GM21825 (cell line): ENCODE data around the gene HSPA1B.
"Not testable (repeated sequence)": the region's sequence is repeated elsewhere in the genome, so short reads cannot be mapped to it uniquely, and the experiment has no call there.

Source experiments
- ATAC-seq: cut with Tn5 transposase; IDR thresholded peaks from one replicate; pipeline ENCODE4 v1.9.1; 2021; ENCODE audit warnings: mild to moderate bottlenecking, moderate library complexity; ENCODE audit not compliant: unreplicated experiment

HSPA1B gene

DNA sequence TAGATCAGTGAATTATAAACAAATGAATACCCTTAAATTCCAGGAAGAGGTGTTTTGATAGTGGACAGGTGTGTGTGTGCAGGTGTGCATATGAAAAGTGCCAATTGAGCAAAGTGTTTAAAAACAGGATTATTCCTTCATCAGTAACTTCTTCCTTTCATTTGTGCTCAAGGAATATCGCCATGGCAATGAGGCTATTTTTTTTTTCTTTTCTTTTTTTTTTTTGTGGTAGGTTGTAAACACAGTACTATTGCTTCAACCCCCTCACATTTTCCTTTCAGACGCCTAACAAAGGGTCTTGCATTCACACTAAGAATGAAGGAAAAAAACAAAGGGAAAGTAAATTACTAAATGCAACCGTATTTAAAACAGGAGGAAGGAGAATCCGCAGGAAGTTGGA, 2.0 kb upstream of the HSPA1B start:
- no peak for ATAC-seq

GRCh38 chr6:31826793-31827285, 699 bp upstream of the HSPA1B start:
- ATAC-seq = no peak

DNA sequence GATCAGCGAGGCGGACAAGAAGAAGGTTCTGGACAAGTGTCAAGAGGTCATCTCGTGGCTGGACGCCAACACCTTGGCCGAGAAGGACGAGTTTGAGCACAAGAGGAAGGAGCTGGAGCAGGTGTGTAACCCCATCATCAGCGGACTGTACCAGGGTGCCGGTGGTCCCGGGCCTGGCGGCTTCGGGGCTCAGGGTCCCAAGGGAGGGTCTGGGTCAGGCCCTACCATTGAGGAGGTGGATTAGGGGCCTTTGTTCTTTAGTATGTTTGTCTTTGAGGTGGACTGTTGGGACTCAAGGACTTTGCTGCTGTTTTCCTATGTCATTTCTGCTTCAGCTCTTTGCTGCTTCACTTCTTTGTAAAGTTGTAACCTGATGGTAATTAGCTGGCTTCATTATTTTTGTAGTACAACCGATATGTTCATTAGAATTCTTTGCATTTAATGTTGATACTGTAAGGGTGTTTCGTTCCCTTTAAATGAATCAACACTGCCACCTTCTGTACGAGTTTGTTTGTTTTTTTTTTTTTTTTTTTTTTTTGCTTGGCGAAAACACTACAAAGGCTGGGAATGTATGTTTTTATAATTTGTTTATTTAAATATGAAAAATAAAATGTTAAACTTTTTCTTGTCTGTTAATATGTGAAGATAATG, 2.2 kb downstream of the HSPA1B start:
- no peak for ATAC-seq

- ATAC-seq = no peak
These were observed 3.4 kb downstream of the HSPA1B start for GRCh38 chr6:31830886-31831335.

DNA sequence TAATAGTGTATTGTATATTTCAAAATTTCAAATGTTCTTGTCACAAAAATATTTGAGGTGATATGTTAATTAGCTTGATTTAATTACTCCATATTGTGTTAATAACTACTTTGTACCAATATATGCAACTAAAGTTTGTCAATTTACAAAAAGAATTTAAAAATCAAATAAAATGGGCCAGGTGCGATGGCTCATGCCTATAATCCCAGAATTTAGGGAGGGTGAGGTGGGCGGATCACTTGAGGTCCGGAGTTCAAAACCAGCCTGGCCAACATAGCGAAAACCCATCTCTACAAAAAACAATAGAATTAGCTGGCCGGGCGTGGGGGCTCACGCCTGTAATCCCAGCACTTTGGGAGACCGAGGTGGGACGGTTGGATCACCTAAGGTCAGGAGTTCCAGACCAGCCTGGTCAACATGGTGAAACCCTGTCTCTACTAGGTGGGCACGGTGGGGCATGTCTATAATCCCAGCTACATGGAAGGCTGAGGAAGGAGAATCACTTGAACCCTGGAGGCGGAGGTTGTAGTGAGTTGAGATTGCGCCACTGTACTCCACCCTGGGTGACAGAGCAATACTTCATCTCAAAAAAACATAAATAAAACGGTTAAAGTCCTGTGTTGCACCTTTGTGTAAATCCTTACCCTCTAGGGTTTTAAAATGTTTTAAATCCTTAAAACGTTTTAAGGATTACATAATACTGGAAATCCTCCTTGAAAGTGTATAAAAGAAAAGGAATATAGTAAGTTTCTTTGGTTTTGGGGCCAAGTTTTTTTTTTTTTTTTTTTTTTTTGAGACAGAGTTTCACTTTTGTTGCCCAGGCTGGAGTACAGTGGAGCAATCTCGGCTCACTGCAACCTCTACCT, 4.0 kb downstream of the HSPA1B start:
- ATAC-seq = no peak

DNA sequence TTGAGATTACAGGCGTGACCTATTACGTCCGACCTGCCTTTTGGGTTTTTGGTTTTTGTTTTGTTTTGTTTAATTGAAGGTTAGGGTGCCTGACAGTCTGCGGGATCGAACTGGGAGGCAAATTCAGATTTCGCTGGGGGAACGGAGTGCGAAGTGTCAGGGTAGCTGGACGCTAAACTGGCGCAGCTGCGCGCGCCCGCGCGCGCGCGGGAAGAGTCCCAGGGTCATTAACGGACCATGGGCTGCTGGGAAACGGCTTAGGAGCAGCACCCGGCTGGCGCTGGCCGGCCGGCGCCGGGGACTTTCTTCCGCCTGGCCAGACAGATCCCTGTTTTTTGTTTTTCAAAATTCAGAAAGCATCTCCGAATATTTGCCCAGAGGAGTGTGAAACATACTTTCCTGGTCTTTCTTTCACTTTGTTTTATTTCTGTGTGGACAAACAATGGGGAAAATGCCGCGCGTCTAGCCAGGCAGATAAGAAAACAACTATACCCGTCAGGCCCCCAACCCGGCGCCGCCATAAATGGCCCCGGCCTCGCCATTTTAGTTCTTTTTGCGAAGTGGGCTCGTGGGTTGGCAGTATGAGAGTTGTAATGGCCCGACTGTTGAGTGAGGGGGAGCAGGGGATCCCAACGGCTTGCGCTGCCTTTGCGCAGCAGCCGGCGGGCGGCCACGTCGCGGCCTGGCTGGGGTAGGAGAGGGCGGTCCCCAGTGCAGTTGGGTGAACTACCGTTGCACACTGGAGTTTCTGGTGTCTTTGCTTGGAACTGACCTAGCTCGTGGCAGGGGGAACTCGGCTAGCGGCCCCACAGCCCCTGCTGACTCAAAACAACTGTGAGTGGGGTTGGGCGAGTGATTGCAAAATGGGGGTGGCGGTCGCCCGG, 7.1 kb downstream of the HSPA1B start:
- peak; percentile 40 for ATAC-seq

- no peak for ATAC-seq
These were observed 8.5 kb downstream of the HSPA1B start for GRCh38 chr6:31836047-31836473.

GRCh38 chr6:31836474-31837368, 9.2 kb downstream of the HSPA1B start:
- ATAC-seq = no peak

DNA sequence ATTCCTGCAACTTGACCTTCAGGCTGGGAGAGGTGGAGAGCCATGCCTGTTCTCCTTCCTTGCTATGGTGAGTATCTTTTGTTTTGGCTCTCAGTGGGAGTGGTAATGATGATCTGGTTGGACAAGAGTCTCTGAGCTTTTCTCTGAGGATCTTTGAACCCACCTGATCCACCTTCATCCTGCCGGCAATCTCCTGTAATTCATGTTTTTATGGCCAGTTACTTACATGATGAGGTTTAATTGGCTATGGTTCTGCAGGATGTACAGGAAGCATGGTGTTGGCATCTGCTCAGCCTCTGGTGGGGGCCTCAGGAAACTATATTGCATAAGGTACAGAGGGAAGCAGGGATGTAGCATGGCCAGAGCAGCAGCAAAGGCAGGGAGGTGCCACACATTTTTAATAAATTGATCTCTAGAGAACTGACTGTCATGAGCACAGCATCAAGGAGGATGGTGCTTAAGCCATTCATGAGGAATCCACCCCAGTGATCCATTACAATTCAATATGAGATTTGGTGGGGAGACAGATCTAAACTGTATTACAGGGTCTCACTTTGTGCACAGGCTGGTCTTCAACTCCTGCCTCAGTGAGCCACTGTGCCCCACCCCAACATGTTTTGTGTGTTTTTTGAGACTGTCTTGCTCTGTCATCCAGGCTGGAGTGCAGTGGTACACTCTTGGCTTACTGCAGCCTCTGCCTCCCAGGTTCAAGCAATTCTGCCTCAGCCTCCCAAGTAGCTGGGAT, 10.0 kb downstream of the HSPA1B start:
- ATAC-seq = no peak

DNA sequence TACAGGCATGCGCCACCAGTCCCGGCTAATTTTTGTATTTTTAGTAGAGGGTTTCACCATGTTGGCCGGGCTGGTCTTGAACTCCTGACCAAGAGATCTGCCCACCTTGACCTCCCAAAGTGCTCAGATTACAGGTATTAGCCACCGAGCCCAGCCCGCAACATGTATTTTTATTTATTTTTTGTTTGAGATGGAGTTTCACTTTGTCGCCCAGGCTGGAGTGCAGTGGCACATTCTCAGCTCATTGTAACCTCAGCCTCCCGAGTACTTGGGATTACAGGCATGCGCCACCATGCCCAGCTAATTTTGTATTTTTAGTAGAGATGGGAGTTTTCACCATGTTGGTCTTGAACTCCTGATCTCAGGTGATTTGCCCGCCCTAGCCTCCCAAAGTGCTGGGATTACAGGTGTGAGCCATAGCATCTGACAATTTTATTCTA, 10.6 kb downstream of the HSPA1B start:
- ATAC-seq = not testable (repeated sequence)

- ATAC-seq = no peak
These were observed 11.4 kb downstream of the HSPA1B start for GRCh38 chr6:31838968-31839367.

DNA sequence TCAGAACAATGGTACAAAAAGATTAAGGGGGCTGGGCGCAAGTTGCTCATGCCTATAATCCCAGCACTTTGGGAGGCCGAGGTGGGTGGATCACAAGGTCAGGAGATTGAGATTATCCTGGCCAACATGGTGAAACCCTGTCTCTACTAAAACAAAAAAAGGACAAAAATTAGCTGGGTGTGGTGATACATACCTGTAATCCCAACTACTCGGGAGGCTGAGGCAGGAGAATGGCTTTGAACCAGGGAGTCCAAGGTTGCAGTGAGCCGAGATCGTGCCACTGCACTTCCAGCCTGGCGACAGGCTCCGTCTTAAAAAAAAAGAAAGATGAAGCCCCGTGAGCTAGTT, 12.2 kb downstream of the HSPA1B start:
- ATAC-seq = not testable (repeated sequence)

DNA sequence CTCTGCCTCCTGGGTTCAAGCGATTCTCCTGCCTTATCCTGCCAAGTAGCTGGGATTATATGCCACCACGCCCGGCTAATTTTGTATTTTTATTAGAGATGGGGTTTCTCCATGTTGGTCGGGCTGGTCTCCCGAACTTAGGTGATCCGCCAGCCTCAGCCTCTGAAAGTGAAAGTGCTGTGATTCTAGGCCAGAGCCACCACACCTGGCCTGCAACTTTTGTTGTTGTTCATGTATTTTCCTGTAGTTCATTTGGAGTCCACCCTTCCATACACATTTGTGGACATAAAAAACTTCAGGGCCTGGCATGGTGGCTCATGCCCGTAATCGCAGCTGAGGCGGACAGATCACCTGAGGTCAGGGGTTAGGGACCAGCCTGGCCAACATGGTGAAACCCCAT, 14.5 kb downstream of the HSPA1B start:
- ATAC-seq = no peak

GRCh38 chr6:31844507-31844906, 17.0 kb downstream of the HSPA1B start:
- ATAC-seq = no peak

DNA sequence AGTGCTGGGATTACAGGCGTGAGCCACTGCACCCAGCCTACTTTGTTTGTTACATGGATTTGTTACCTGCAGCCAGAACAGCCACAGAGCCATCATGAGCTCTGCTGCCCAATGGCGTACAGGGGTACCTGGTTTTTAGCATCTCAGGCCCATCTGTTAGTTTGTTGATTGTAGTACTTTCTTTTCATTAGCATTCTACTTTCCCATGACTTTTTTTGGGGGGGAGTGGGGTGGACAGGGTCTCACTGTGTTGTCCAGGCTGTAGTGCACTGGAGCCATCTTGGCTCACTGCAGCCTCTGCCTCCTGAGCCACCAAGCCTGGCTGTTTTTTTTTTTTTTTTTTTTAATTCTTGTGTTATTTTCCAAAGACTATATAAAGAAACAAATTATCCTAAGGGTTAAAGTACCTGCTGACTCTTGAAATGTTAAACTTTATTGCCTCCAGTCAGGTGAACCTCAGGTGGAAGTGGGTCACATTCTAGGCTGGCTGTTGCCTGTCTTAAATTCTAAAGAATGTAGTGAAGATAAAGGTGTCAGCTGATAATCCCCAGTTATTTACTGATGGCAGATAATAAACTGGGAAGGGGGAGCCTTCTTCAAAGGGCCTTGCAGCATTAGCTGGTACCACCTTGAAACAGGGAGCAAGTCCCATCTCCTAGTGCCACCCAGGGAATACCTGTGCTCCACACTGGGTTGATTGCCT, 19.9 kb downstream of the HSPA1B start:
- no peak for ATAC-seq

GRCh38 chr6:31850765-31851484, 23.4 kb downstream of the HSPA1B start:
- no peak for ATAC-seq

GRCh38 chr6:31851485-31851832, 23.9 kb downstream of the HSPA1B start:
- no peak for ATAC-seq
